SJSA1 (cell line): ENCODE results near the gene WNK1. TPM values are rescaled to one million over a fixed set of nuclear protein-coding genes. Genes with fewer than 3 reads are reported as not detected.
"Not testable (repeated sequence)": the region's sequence is repeated elsewhere in the genome, so short reads cannot be mapped to it uniquely, and the experiment has no call there.

Experiments
- DNase-seq, 2 experiments: peaks; one replicate each; pipeline ENCODE4 v3.0.0-alpha.2; 2015 to 2020; ENCODE audit warnings: low spot score in 2 of 2, low read depth in 1 of 2
- H3K27ac ChIP-seq: fragments of 250-450 bp; sonication (Bioruptor Pico); 2 replicates; pipeline ENCODE4 v1.5.1; 2020; ENCODE audit warnings: mild to moderate bottlenecking, moderate library complexity
- H3K27me3 ChIP-seq: fragments of 250-450 bp; sonication (Bioruptor Pico); replicated peaks from 2 replicates; pipeline ENCODE4 v1.5.1; 2020; ENCODE audit warnings: mild to moderate bottlenecking, moderate library complexity
- H3K36me3 ChIP-seq: fragments of 250-450 bp; sonication (Bioruptor Pico); 2 replicates; pipeline ENCODE4 v1.5.1; 2020; ENCODE audit warnings: mild to moderate bottlenecking
- H3K4me1 ChIP-seq: fragments of 250-450 bp; sonication (Bioruptor Pico); replicated peaks from 2 replicates; pipeline ENCODE4 v1.6.1; 2021; ENCODE audit warnings: mild to moderate bottlenecking
- H3K4me3 ChIP-seq: fragments of 250-450 bp; sonication (Bioruptor Pico); 2 replicates; pipeline ENCODE4 v1.5.1; 2020; ENCODE audit warnings: mild to moderate bottlenecking
- H3K9me3 ChIP-seq: fragments of 250-450 bp; sonication (Bioruptor Pico); replicated peaks from 2 replicates; pipeline ENCODE4 v1.5.1; 2020; ENCODE audit warnings: mild to moderate bottlenecking
- total RNA-seq: library from RNA; depleted of rRNA; stranded (reverse); fragments of >200 nt; shearing (Covaris generic); gene quantifications from 2 replicates; pipeline ENCODE4 v1.2.3, GENCODE V29; 2014

WNK1 gene
- total RNA-seq, 1 experiment from 2014 or later = 55.3 TPM

GRCh38 chr12:802242-803120 lies 50.1 kb downstream of the WNK1 start:
- DNase-seq = no peak
- Histone ChIP-seq H3K27me3 (no peaks in the 10 kb centered on the region), H3K9me3 (no peaks in the 10 kb centered on the region), H3K4me3 (no peak overlapping the region), H3K4me1 (peaks cover 12% of the 10 kb centered on the region), H3K36me3 (no peaks in the 10 kb centered on the region; the same call in 1 of the 2 replicates), H3K27ac (no peak overlapping the region)

- DNase-seq = no peak
- peaks cover 12% of the 10 kb centered on the region for H3K4me1 ChIP-seq
- H3K27ac ChIP-seq = no peak overlapping the region
- no peak overlapping the region for H3K4me3 ChIP-seq
- no peaks in the 10 kb centered on the region for H3K27me3 ChIP-seq
- no peaks in the 10 kb centered on the region; the same call in 1 of the 2 replicates for H3K36me3 ChIP-seq
- no peaks in the 10 kb centered on the region for H3K9me3 ChIP-seq
Measured at GRCh38 chr12:805022-805632, 52.7 kb downstream of the WNK1 start.

GRCh38 chr12:806200-806791 lies 53.9 kb downstream of the WNK1 start:
- peaks cover 12% of the 10 kb centered on the region for H3K4me1 ChIP-seq
- DNase-seq = peak in 1 of 2 experiments; percentile 37
- H3K27me3 ChIP-seq = no peaks in the 10 kb centered on the region
- H3K27ac ChIP-seq = no peak overlapping the region
- H3K36me3 ChIP-seq = no peaks in the 10 kb centered on the region
- no peaks in the 10 kb centered on the region for H3K9me3 ChIP-seq
- no peak overlapping the region for H3K4me3 ChIP-seq

- peaks cover 12% of the 10 kb centered on the region for H3K4me1 ChIP-seq
- H3K4me3 ChIP-seq = no peak overlapping the region
- H3K27ac ChIP-seq = no peak overlapping the region
- DNase-seq = no peak
- no peaks in the 10 kb centered on the region for H3K36me3 ChIP-seq
- no peaks in the 10 kb centered on the region for H3K27me3 ChIP-seq
- no peaks in the 10 kb centered on the region for H3K9me3 ChIP-seq
Measured at GRCh38 chr12:807041-807735, 54.8 kb downstream of the WNK1 start.

- Histone ChIP-seq H3K36me3 (peaks cover 9% of the 10 kb centered on the region; the same call in 1 of the 2 replicates), H3K4me3 (no peak overlapping the region), H3K27me3 (no peaks in the 10 kb centered on the region), H3K9me3 (no peaks in the 10 kb centered on the region), H3K4me1 (peaks cover 12% of the 10 kb centered on the region), H3K27ac (no peak overlapping the region)
- no peak for DNase-seq
Measured at GRCh38 chr12:810116-810515, 57.7 kb downstream of the WNK1 start.

- no peaks in the 10 kb centered on the region for H3K9me3 ChIP-seq
- H3K4me1 ChIP-seq = peaks cover 12% of the 10 kb centered on the region
- peaks cover 9% of the 10 kb centered on the region for H3K36me3 ChIP-seq
- DNase-seq = no peak
- H3K4me3 ChIP-seq = no peak overlapping the region
- H3K27me3 ChIP-seq = no peaks in the 10 kb centered on the region
- no peak overlapping the region for H3K27ac ChIP-seq
Measured at GRCh38 chr12:810671-811415, 58.5 kb downstream of the WNK1 start.

GRCh38 chr12:812950-813349 lies 60.6 kb downstream of the WNK1 start:
- Histone ChIP-seq H3K27ac (no peak overlapping the region), H3K36me3 (peaks cover 27% of the 10 kb centered on the region), H3K4me3 (no peak overlapping the region), H3K9me3 (no peaks in the 10 kb centered on the region), H3K27me3 (no peaks in the 10 kb centered on the region), H3K4me1 (no peaks in the 10 kb centered on the region)
- DNase-seq = no peak

GRCh38 chr12:817456-817855 lies 65.1 kb downstream of the WNK1 start:
- DNase-seq = not testable (repeated sequence)

GRCh38 chr12:817941-818600 lies 65.7 kb downstream of the WNK1 start:
- Histone ChIP-seq H3K4me3 (no peak overlapping the region), H3K9me3 (no peaks in the 10 kb centered on the region)

More at GRCh38 chr12:817456-817855, 65.1 kb downstream of the WNK1 start:
- H3K27me3 ChIP-seq, H3K9me3 ChIP-seq, H3K27ac ChIP-seq, H3K4me3 ChIP-seq, H3K4me1 ChIP-seq: not testable (repeated sequence)
- peaks cover 33% of the 10 kb centered on the region for H3K36me3 ChIP-seq

GRCh38 chr12:818733-819132 lies 66.4 kb downstream of the WNK1 start:
- Histone ChIP-seq H3K27me3 (no peaks in the 10 kb centered on the region), H3K27ac (no peak overlapping the region), H3K4me1 (no peaks in the 10 kb centered on the region; the same call in 1 of the 2 replicates), H3K4me3 (no peak overlapping the region), H3K36me3 (peaks cover 29% of the 10 kb centered on the region), H3K9me3 (no peaks in the 10 kb centered on the region)
- DNase-seq = no peak

More at GRCh38 chr12:817941-818600, 65.7 kb downstream of the WNK1 start:
- Histone ChIP-seq H3K27me3 (no peaks in the 10 kb centered on the region), H3K27ac (no peak overlapping the region), H3K4me1 (no peaks in the 10 kb centered on the region; the same call in 1 of the 2 replicates), H3K36me3 (peaks cover 33% of the 10 kb centered on the region)
- DNase-seq = no peak

GRCh38 chr12:820336-820735 lies 68.0 kb downstream of the WNK1 start:
- Histone ChIP-seq H3K27ac (no peak overlapping the region), H3K9me3 (no peaks in the 10 kb centered on the region), H3K27me3 (no peaks in the 10 kb centered on the region), H3K36me3 (peaks cover 24% of the 10 kb centered on the region), H3K4me3 (no peak overlapping the region), H3K4me1 (no peaks in the 10 kb centered on the region; the same call in 1 of the 2 replicates)
- no peak for DNase-seq

GRCh38 chr12:823028-823698 lies 70.8 kb downstream of the WNK1 start:
- Histone ChIP-seq H3K27ac (no peak overlapping the region), H3K4me1 (no peaks in the 10 kb centered on the region; the same call in 1 of the 2 replicates), H3K36me3 (peaks cover 16% of the 10 kb centered on the region), H3K4me3 (no peak overlapping the region), H3K27me3 (no peaks in the 10 kb centered on the region), H3K9me3 (no peaks in the 10 kb centered on the region)
- DNase-seq = no peak
